ENCODE data around the gene GAPDHS. TPM values are rescaled to one million over a fixed set of nuclear protein-coding genes. Genes with fewer than 3 reads are reported as not detected.

GAPDHS gene
- total and polyA plus RNA-seq, 2 experiments from 2014 or later = not detected

- Histone ChIP-seq H3K36me3 (no peaks in the 10 kb centered on the region), H3K27ac (no peak overlapping the region), H3K4me3 (no peak overlapping the region), H3K27me3 (no peaks in the 10 kb centered on the region), H3K4me1 (ENCODE audit: low read depth) (peaks cover 11% of the 10 kb centered on the region), H3K9me3 (ENCODE audit: low read depth) (no peaks in the 10 kb centered on the region)
- TF ChIP-seq, protein P1, sequence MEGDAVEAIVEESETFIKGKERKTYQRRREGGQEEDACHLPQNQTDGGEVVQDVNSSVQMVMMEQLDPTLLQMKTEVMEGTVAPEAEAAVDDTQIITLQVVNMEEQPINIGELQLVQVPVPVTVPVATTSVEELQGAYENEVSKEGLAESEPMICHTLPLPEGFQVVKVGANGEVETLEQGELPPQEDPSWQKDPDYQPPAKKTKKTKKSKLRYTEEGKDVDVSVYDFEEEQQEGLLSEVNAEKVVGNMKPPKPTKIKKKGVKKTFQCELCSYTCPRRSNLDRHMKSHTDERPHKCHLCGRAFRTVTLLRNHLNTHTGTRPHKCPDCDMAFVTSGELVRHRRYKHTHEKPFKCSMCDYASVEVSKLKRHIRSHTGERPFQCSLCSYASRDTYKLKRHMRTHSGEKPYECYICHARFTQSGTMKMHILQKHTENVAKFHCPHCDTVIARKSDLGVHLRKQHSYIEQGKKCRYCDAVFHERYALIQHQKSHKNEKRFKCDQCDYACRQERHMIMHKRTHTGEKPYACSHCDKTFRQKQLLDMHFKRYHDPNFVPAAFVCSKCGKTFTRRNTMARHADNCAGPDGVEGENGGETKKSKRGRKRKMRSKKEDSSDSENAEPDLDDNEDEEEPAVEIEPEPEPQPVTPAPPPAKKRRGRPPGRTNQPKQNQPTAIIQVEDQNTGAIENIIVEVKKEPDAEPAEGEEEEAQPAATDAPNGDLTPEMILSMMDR (IDR thresholded peaks at IDR 0.05; ENCODE audit: low read depth, low read length) = no peak
- no peak for DNase-seq (ENCODE audit: low read depth in 1 of 2, low spot score in 1 of 2)
Observed at GRCh38 chr19:35506011-35506410, 27.2 kb upstream of the GAPDHS start.

- peaks cover 11% of the 10 kb centered on the region for H3K4me1 ChIP-seq (ENCODE audit: low read depth)
- TF ChIP-seq, protein P1 (IDR thresholded peaks at IDR 0.05; ENCODE audit: low read depth, low read length) = no peak
- no peak overlapping the region for H3K4me3 ChIP-seq
- DNase-seq (ENCODE audit: low read depth in 1 of 2, low spot score in 1 of 2) = no peak
- H3K9me3 ChIP-seq (ENCODE audit: low read depth) = no peaks in the 10 kb centered on the region
- no peak overlapping the region for H3K27ac ChIP-seq
- no peaks in the 10 kb centered on the region for H3K36me3 ChIP-seq
- no peaks in the 10 kb centered on the region for H3K27me3 ChIP-seq
Observed at GRCh38 chr19:35507561-35507960, 25.7 kb upstream of the GAPDHS start.

DNA sequence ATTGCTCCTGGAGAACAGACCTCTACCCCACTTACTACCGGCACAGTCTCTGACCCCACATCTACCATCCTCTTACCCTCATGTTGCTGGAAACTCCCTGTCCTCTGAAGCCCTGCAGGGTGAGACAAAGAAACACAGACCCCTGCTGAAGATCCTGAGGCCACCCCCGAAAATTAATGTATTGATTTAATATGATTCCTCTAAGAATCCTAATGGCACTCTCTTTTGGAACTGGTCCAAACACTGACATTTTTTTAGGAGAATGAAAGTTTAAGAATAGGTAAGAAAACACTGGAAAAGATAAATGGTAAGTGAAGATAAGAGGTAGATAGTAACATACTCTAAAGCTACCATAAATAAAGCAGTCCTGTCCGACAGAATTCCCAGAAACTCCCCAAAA lies 25.1 kb upstream of the GAPDHS start:
- TF ChIP-seq, protein P1 (IDR thresholded peaks at IDR 0.05; ENCODE audit: low read depth, low read length) = no peak
- Histone ChIP-seq H3K4me1 (ENCODE audit: low read depth) (peaks cover 9% of the 10 kb centered on the region), H3K9me3 (ENCODE audit: low read depth) (no peaks in the 10 kb centered on the region), H3K27ac (no peak overlapping the region), H3K27me3 (peaks cover 4% of the 10 kb centered on the region), H3K36me3 (no peaks in the 10 kb centered on the region), H3K4me3 (no peak overlapping the region)
- no peak for DNase-seq (ENCODE audit: low read depth in 1 of 2, low spot score in 1 of 2)

- no peaks in the 10 kb centered on the region for H3K9me3 ChIP-seq (ENCODE audit: low read depth)
- H3K4me3 ChIP-seq = peak overlapping the region; percentile 49
- peak overlapping the region; percentile 82 for H3K27ac ChIP-seq
- TF ChIP-seq, protein P1 (IDR thresholded peaks at IDR 0.05; ENCODE audit: low read depth, low read length) = no peak
- no peaks in the 10 kb centered on the region for H3K36me3 ChIP-seq
- peaks cover 5% of the 10 kb centered on the region for H3K27me3 ChIP-seq
- peak in 1 of 2 donors; percentile 63 for DNase-seq (ENCODE audit: low read depth in 1 of 2, low spot score in 1 of 2)
- H3K4me1 ChIP-seq (ENCODE audit: low read depth) = peaks cover 10% of the 10 kb centered on the region
Observed at GRCh38 chr19:35509018-35509652, 24.1 kb upstream of the GAPDHS start.

DNA sequence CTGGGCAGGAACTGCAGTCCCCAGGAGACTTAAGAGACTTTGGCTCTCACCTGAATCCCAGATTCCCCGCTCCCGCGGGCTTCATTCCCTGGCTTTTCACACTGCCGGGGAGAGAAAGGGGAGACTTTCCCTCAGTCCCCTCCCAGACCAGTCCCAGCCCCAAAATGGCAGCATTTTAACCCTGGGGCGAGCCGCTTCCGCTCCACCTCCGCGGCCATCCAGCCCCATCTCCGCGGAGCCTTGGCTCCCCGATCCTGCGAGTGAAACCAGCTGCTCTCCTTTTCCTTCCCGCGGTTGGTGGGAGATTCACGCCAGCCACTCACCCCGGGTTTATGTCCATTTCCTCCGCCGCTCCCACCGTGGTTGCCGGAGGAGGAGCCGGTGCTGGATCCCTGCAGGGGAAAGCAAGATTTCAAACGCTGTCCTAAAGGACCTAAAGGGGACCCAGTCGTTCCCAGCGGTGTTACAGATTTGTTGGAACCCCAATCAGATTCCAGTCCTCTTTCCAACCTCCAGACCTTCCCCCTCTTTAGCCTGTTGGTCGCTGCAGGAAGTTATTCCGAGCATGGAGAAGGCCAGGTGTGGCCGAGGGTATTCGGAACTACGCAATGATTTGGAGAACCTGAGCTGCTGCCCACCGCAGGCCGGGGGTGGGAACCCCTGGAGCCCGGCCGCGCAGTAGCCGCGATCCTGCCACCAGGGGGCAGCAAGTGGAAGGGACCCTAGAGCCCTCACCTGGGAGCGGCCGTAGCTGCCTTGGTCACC lies 23.2 kb upstream of the GAPDHS start:
- peaks cover 14% of the 10 kb centered on the region for H3K4me1 ChIP-seq (ENCODE audit: low read depth)
- H3K4me3 ChIP-seq = peak overlapping the region; percentile 49
- DNase-seq (ENCODE audit: low read depth in 1 of 2, low spot score in 1 of 2) = peak; percentile 61 to 93
- H3K27me3 ChIP-seq = peaks cover 5% of the 10 kb centered on the region
- peak overlapping the region; percentile 82 for H3K27ac ChIP-seq
- no peaks in the 10 kb centered on the region for H3K36me3 ChIP-seq
- TF ChIP-seq, protein P1 (IDR thresholded peaks at IDR 0.05; ENCODE audit: low read depth, low read length) = peak; percentile 95
- no peaks in the 10 kb centered on the region for H3K9me3 ChIP-seq (ENCODE audit: low read depth)
